Astrocyte of the cerebellum (primary cell): Measurements from ENCODE around the gene RBPMS2.

ENCODE experiments used
- DNase-seq: peaks from one replicate; pipeline ENCODE4 v3.0.0-alpha.2; 2011; ENCODE audit warnings: low read depth
- H3K4me3 ChIP-seq: 2 replicates; pipeline ENCODE4 v1.5.1; 2011; ENCODE audit warnings: mild to moderate bottlenecking, low read depth, low read length, moderate library complexity
- CTCF ChIP-seq: IDR thresholded peaks from 2 replicates; pipeline ENCODE4 v1.5.1; 2012; ENCODE audit warnings: low read length, low read depth, moderate library complexity, mild to moderate bottlenecking; ENCODE audit errors: missing control alignments
- in situ Hi-C: cut with HindIII; loops from 2 replicates; pipeline ENCODE4 v1.10.0; 2017; ENCODE audit warnings: low sequenced_read_pairs

RBPMS2 gene

GRCh38 chr15:64767203-64767602, 8.2 kb downstream of the RBPMS2 start:
- no peak for TF ChIP-seq CTCF
- DNase-seq: no peak
- H3K4me3 ChIP-seq: no peak overlapping the region
- in situ Hi-C loops: no loop called here

- H3K4me3 ChIP-seq: no peak overlapping the region
- no peak for TF ChIP-seq CTCF
- no peak for DNase-seq
- in situ Hi-C loops: no loop called here
Observed at GRCh38 chr15:64766058-64766457, 9.3 kb downstream of the RBPMS2 start.

GRCh38 chr15:64763874-64764273, 11.5 kb downstream of the RBPMS2 start:
- no peak for DNase-seq
- in situ Hi-C loops: no loop called here
- no peak for TF ChIP-seq CTCF
- H3K4me3 ChIP-seq: no peak overlapping the region

- in situ Hi-C loops: no loop called here
- no peak overlapping the region for H3K4me3 ChIP-seq
- no peak for TF ChIP-seq CTCF
- DNase-seq: no peak
Observed at GRCh38 chr15:64763462-64763861, 11.9 kb downstream of the RBPMS2 start.

- no peak overlapping the region for H3K4me3 ChIP-seq
- DNase-seq: no peak
- TF ChIP-seq CTCF: no peak
- in situ Hi-C loops: no loop called here
Observed at GRCh38 chr15:64763021-64763420, 12.4 kb downstream of the RBPMS2 start.

GRCh38 chr15:64762546-64762945, 12.8 kb downstream of the RBPMS2 start:
- DNase-seq: no peak
- H3K4me3 ChIP-seq: no peak overlapping the region
- TF ChIP-seq CTCF: no peak
- in situ Hi-C loops: no loop called here

- no peak for TF ChIP-seq CTCF
- no peak overlapping the region for H3K4me3 ChIP-seq
- in situ Hi-C loops: no loop called here
- DNase-seq: no peak
Observed at GRCh38 chr15:64761156-64761555, 14.2 kb downstream of the RBPMS2 start.
